ENCODE measurements around the gene DZIP1L. TPM values are rescaled to one million over a fixed set of nuclear protein-coding genes. Genes with fewer than 3 reads are reported as not detected.

The DZIP1L gene
- total RNA-seq, 1 donor from 2014 or later: 27.5 TPM

DNA sequence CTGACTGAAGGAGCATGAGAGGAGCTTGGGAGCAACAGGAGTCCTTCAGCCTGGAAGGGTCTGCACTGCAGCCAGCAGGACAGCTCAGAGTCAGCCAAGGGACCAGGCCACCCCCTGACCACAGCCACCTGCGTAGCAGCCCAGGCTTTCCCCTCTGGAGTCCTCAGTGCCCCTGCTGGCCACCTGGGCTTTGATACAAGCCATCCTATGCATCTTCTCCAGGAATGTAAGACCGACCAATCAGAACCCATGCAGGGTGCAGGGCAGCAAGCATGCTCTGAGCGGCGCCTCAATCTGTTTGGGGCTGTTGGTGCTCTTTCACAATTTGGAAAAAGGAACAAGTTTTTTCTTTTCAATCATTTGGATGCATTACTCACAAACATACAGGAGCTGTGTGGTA is 52.0 kb downstream of the DZIP1L start:
- no peak overlapping the region for H3K27ac ChIP-seq
- DNase-seq (ENCODE audit: extremely low spot score in 2 of 2): no peak
- no peaks in the 10 kb centered on the region for H3K9me3 ChIP-seq
- intact Hi-C loops (cut with DNase I): no loop called here
- TF ChIP-seq POLR2AphosphoS5 (IDR thresholded peaks at IDR 0.05; ENCODE audit: insufficient read depth in 1 of 2, low read depth in 1 of 2) (no peak), POLR2A (IDR thresholded peaks at IDR 0.05) (no peak), CTCF (IDR thresholded peaks at IDR 0.05) (no peak)
- no peak overlapping the region for H3K4me3 ChIP-seq
- no peaks in the 10 kb centered on the region for H3K27me3 ChIP-seq
- peaks cover 0 to 19% of the 10 kb centered on the region in 2 donors for H3K36me3 ChIP-seq
- H3K4me1 ChIP-seq: no peaks in the 10 kb centered on the region

GRCh38 chr3:138062626-138063025 is 52.8 kb downstream of the DZIP1L start:
- Histone ChIP-seq H3K36me3 (peaks cover 0 to 13% of the 10 kb centered on the region in 2 donors), H3K27me3 (no peaks in the 10 kb centered on the region), H3K9me3 (no peaks in the 10 kb centered on the region), H3K4me3 (no peak overlapping the region), H3K27ac (no peak overlapping the region), H3K4me1 (no peaks in the 10 kb centered on the region)
- intact Hi-C loops (cut with DNase I): no loop called here
- DNase-seq (ENCODE audit: extremely low spot score in 2 of 2): no peak
- no peak for TF ChIP-seq CTCF (IDR thresholded peaks at IDR 0.05)

- no peaks in the 10 kb centered on the region for H3K9me3 ChIP-seq
- H3K4me3 ChIP-seq: no peak overlapping the region
- no peaks in the 10 kb centered on the region for H3K4me1 ChIP-seq
- intact Hi-C loops (cut with DNase I): no loop called here
- peaks cover 0 to 10% of the 10 kb centered on the region in 2 donors for H3K36me3 ChIP-seq
- no peak for DNase-seq (ENCODE audit: extremely low spot score in 2 of 2)
- H3K27me3 ChIP-seq: no peaks in the 10 kb centered on the region
- H3K27ac ChIP-seq: no peak overlapping the region
- TF ChIP-seq POLR2AphosphoS5 (IDR thresholded peaks at IDR 0.05; ENCODE audit: insufficient read depth in 1 of 2, low read depth in 1 of 2) (no peak), CTCF (IDR thresholded peaks at IDR 0.05) (no peak), POLR2A (IDR thresholded peaks at IDR 0.05) (no peak)
Observed at GRCh38 chr3:138062037-138062436, 53.4 kb downstream of the DZIP1L start.

- TF ChIP-seq POLR2AphosphoS5 (IDR thresholded peaks at IDR 0.05; ENCODE audit: insufficient read depth in 1 of 2, low read depth in 1 of 2): no peak
- H3K4me1 ChIP-seq: no peaks in the 10 kb centered on the region
- H3K27ac ChIP-seq: no peak overlapping the region
- H3K4me3 ChIP-seq: no peak overlapping the region
- DNase-seq (ENCODE audit: extremely low spot score in 2 of 2): no peak
- intact Hi-C loops (cut with DNase I): no loop called here
- H3K27me3 ChIP-seq: no peaks in the 10 kb centered on the region
- no peaks in the 10 kb centered on the region for H3K9me3 ChIP-seq
- H3K36me3 ChIP-seq: peaks cover 0 to 7% of the 10 kb centered on the region in 2 donors
Observed at GRCh38 chr3:138060792-138061191, 54.6 kb downstream of the DZIP1L start.

- H3K4me1 ChIP-seq: no peaks in the 10 kb centered on the region
- TF ChIP-seq POLR2AphosphoS5 (IDR thresholded peaks at IDR 0.05; ENCODE audit: insufficient read depth in 1 of 2, low read depth in 1 of 2) (no peak), POLR2A (IDR thresholded peaks at IDR 0.05) (no peak), CTCF (IDR thresholded peaks at IDR 0.05) (no peak)
- intact Hi-C loops (cut with DNase I): loop anchor here (5.0 kb wide), 1 partner anchor 788 kb away; no protein-coding TSS in a partner anchor
- DNase-seq (ENCODE audit: extremely low spot score in 2 of 2): no peak
- H3K36me3 ChIP-seq: no peaks in the 10 kb centered on the region
- no peak overlapping the region for H3K27ac ChIP-seq
- H3K4me3 ChIP-seq: no peak overlapping the region
- no peaks in the 10 kb centered on the region for H3K27me3 ChIP-seq
- no peaks in the 10 kb centered on the region for H3K9me3 ChIP-seq
Observed at GRCh38 chr3:138059261-138059660, 56.1 kb downstream of the DZIP1L start.

DNA sequence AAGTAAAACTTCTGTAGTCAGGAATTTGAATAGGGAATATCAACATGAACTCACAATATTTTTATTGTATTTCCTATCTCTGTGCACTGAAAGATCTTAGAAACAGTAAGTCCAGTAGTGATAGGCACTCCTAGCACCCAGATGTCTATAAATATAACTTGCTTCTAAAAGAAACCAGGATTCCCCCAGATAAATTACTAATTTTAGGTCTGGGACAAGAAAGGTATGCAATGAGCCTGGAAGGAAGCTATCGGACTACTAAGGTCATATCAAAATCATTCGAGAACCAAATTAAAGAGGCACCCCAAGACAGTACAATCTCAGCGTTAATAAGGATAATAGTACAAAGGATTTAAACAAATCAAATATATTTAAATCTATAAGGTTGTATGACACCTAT is 58.0 kb downstream of the DZIP1L start:
- DNase-seq (ENCODE audit: extremely low spot score in 2 of 2): no peak
- intact Hi-C loops (cut with DNase I): loop anchor here (5.0 kb wide), 1 partner anchor 790 kb away; no protein-coding TSS in a partner anchor
- H3K4me1 ChIP-seq: no peaks in the 10 kb centered on the region
- no peaks in the 10 kb centered on the region for H3K9me3 ChIP-seq
- TF ChIP-seq CTCF (IDR thresholded peaks at IDR 0.05) (no peak), POLR2A (IDR thresholded peaks at IDR 0.05) (no peak), POLR2AphosphoS5 (IDR thresholded peaks at IDR 0.05; ENCODE audit: insufficient read depth in 1 of 2, low read depth in 1 of 2) (no peak)
- no peak overlapping the region for H3K4me3 ChIP-seq
- H3K27me3 ChIP-seq: no peaks in the 10 kb centered on the region
- no peaks in the 10 kb centered on the region for H3K36me3 ChIP-seq
- H3K27ac ChIP-seq: no peak overlapping the region
